Panc1 (cell line): ENCODE data around the gene GPC6. TPM values are rescaled to one million over a fixed set of nuclear protein-coding genes. Genes with fewer than 3 reads are reported as not detected.

Experiments
- ATAC-seq: fragments of 200-7000 bp; cut with Tn5 transposase; 2 replicates; pipeline ENCODE4 v1.9.1; 2020; ENCODE audit warnings: mild to moderate bottlenecking, moderate library complexity
- BruUV-seq: library from RNA; stranded (reverse); fragments of 400-500 nt; replicated peaks from 2 replicates; lab custom pipeline; 2021; lab: Mats Ljungman, UMichigan
- CTCF ChIA-PET: fragments of 300-600 bp; sonication (Branson Sonifier 250); formaldehyde crosslinking; loops from one replicate; lab custom pipeline; 2022; ENCODE audit warnings: antibody characterized with exemption; lab: Charles Lee
- POLR2A ChIA-PET: fragments of 300-600 bp; sonication (Branson Sonifier 250); formaldehyde crosslinking; loops from one replicate; lab custom pipeline; 2022; ENCODE audit warnings: antibody characterized with exemption; lab: Charles Lee
- DNase-seq: peaks from one replicate; pipeline ENCODE4 v3.0.0-alpha.2; 2010; ENCODE audit warnings: low read depth, low spot score
- H3K27ac ChIP-seq: 2 replicates; pipeline ENCODE4 v1.5.1; 2011; ENCODE audit warnings: mild to moderate bottlenecking, low read length, inconsistent platforms
- H3K27me3 ChIP-seq: fragments of 200-500 bp; sonication (Bioruptor generic); 2 replicates; pipeline ENCODE4 v1.6.0; 2014; ENCODE audit warnings: low read length, inconsistent platforms; ENCODE audit not compliant: control insufficient read depth, insufficient read depth
- H3K36me3 ChIP-seq: fragments of 200-500 bp; sonication (Bioruptor generic); 2 replicates; pipeline ENCODE4 v1.5.1; 2014; ENCODE audit warnings: inconsistent platforms, mild to moderate bottlenecking, low read length, moderate library complexity; ENCODE audit not compliant: control insufficient read depth, insufficient read depth
- H3K4me1 ChIP-seq: 2 replicates; pipeline ENCODE4 v1.5.1; 2011; ENCODE audit warnings: inconsistent platforms, mild to moderate bottlenecking, low read length, moderate library complexity; ENCODE audit not compliant: control insufficient read depth, insufficient read depth
- H3K4me3 ChIP-seq, 2 experiments: 2 replicates each; pipeline ENCODE4 v1.5.1; 2011 to 2012; ENCODE audit warnings: low read depth in 2 of 2, low read length in 2 of 2, mild to moderate bottlenecking in 2 of 2, inconsistent platforms in 1 of 2, moderate library complexity in 1 of 2
- H3K9me3 ChIP-seq: fragments of 200-500 bp; sonication (Bioruptor generic); 2 replicates; pipeline ENCODE4 v1.5.1; 2014; ENCODE audit warnings: low read depth, mild to moderate bottlenecking, inconsistent platforms, low read length, moderate library complexity; ENCODE audit not compliant: control insufficient read depth, insufficient read depth
- POLR2AphosphoS5 ChIP-seq: IDR thresholded peaks from 2 replicates; pipeline ENCODE4 v1.6.1; 2012; ENCODE audit warnings: mild to moderate bottlenecking, low read depth, low read length, moderate library complexity
- SIN3A ChIP-seq: IDR thresholded peaks from 2 replicates; pipeline ENCODE4 v1.6.1; 2012; ENCODE audit warnings: low read depth, mild to moderate bottlenecking, low read length, moderate library complexity, borderline replicate concordance; ENCODE audit not compliant: insufficient read depth
- TCF7L2 ChIP-seq: IDR thresholded peaks from 2 replicates; pipeline ENCODE4 v1.6.1; 2011; ENCODE audit warnings: mild to moderate bottlenecking, low read depth, low read length, inconsistent platforms
- in situ Hi-C: cut with HindIII; loops from 2 replicates; pipeline ENCODE4 v1.10.0; 2016; ENCODE audit warnings: low sequenced_read_pairs, low pct_unique_long_range_greater_than_20kb
- intact Hi-C: fragments of 100-400 bp; cut with micrococcal nuclease; formaldehyde crosslinking; loops from one replicate; pipeline ENCODE4 v1.10.0; 2022; ENCODE audit not compliant: unreplicated experiment
- total RNA-seq: library from RNA; stranded (reverse); gene quantifications from one replicate; pipeline ENCODE4 v1.2.1, GENCODE V29; 2021; ENCODE audit not compliant: unreplicated experiment
- TF ChIP-seq, protein P1 (sequence below), 2 experiments: IDR thresholded peaks; 2 replicates each; pipeline ENCODE4 v1.6.1; 2011 to 2012; ENCODE audit warnings: low read depth in 2 of 2, control low read depth in 1 of 2, low read length in 1 of 2, mild to moderate bottlenecking in 1 of 2, moderate library complexity in 1 of 2; ENCODE audit not compliant: insufficient read depth in 1 of 2
- TF ChIP-seq, protein P2 (sequence below): fragments of 450-650 bp; IDR thresholded peaks from 2 replicates; pipeline ENCODE4 v1.5.1; 2017; ENCODE audit warnings: mild to moderate bottlenecking

Gene GPC6
- total RNA-seq, 1 experiment from 2014 or later, result 4.8 TPM

DNA sequence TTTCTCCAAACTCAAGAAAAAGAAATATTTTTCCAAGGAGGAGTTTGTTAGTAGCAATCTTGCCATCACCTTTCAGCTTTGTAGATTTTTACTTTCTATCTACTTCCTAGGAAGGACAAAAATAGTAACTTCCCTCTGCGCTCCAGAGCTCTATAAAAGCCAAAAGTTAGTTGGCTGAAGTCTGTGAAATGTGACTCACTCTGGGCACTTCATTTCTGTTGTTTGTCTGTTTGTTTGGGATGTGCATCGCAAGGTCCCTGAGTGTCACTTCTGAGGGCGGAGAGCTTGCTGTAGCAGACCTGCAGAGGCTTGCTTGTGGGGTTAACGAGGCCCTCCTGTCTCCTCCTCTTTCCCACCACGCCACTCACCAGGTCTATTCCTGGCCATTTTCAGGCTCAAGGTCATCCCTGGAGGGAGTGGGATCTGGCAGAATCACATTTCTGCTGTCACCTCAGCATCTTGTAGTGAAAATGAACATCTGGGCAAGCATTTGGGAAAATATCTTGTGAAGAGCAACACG lies 307.6 kb downstream of the GPC6 start:
- in situ Hi-C loops, result no loop called here
- TF ChIP-seq SIN3A (no peak), TCF7L2 (no peak), POLR2AphosphoS5 (no peak)
- TF ChIP-seq, protein P1, sequence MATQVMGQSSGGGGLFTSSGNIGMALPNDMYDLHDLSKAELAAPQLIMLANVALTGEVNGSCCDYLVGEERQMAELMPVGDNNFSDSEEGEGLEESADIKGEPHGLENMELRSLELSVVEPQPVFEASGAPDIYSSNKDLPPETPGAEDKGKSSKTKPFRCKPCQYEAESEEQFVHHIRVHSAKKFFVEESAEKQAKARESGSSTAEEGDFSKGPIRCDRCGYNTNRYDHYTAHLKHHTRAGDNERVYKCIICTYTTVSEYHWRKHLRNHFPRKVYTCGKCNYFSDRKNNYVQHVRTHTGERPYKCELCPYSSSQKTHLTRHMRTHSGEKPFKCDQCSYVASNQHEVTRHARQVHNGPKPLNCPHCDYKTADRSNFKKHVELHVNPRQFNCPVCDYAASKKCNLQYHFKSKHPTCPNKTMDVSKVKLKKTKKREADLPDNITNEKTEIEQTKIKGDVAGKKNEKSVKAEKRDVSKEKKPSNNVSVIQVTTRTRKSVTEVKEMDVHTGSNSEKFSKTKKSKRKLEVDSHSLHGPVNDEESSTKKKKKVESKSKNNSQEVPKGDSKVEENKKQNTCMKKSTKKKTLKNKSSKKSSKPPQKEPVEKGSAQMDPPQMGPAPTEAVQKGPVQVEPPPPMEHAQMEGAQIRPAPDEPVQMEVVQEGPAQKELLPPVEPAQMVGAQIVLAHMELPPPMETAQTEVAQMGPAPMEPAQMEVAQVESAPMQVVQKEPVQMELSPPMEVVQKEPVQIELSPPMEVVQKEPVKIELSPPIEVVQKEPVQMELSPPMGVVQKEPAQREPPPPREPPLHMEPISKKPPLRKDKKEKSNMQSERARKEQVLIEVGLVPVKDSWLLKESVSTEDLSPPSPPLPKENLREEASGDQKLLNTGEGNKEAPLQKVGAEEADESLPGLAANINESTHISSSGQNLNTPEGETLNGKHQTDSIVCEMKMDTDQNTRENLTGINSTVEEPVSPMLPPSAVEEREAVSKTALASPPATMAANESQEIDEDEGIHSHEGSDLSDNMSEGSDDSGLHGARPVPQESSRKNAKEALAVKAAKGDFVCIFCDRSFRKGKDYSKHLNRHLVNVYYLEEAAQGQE (IDR thresholded peaks at IDR 0.05; ENCODE audit: insufficient read depth in 1 of 2, low read depth in 2 of 2, low read length in 1 of 2), result no peak
- H3K27me3 ChIP-seq, result no peaks in the 10 kb centered on the region
- ChIA-PET POLR2A (no interaction called here), CTCF (no interaction called here)
- ATAC-seq (no peak), DNase-seq (no peak)
- no TSS peak for BruUV-seq
- no peaks in the 10 kb centered on the region for H3K36me3 ChIP-seq
- no peaks in the 10 kb centered on the region for H3K4me1 ChIP-seq
- no peak overlapping the region for H3K4me3 ChIP-seq
- intact Hi-C loops, result no loop called here
- no peaks in the 10 kb centered on the region for H3K9me3 ChIP-seq
- H3K27ac ChIP-seq, result no peak overlapping the region

DNA sequence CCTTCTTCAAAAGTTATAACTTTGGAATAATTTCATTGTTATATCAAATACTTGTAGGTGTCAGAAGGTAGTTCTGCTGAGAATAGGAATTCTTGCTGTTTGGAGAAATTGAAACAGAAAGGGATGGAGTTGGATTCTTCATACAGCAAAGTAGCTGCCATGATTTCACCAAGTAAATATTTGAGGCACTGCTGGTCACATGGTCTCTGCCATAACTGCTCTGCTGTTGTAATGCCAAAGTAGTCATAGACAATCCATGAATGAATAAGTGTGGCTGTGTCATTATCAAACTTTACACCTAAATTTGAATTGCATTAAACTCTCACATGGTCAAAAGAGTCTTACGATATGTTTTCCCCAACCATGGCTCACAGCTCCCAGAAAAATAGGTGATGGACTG lies 308.6 kb downstream of the GPC6 start:
- no peak for ATAC-seq
- H3K4me3 ChIP-seq, result no peak overlapping the region
- no peaks in the 10 kb centered on the region for H3K36me3 ChIP-seq
- intact Hi-C loops, result no loop called here
- TF ChIP-seq TCF7L2, result no peak
- TF ChIP-seq, protein P2, sequence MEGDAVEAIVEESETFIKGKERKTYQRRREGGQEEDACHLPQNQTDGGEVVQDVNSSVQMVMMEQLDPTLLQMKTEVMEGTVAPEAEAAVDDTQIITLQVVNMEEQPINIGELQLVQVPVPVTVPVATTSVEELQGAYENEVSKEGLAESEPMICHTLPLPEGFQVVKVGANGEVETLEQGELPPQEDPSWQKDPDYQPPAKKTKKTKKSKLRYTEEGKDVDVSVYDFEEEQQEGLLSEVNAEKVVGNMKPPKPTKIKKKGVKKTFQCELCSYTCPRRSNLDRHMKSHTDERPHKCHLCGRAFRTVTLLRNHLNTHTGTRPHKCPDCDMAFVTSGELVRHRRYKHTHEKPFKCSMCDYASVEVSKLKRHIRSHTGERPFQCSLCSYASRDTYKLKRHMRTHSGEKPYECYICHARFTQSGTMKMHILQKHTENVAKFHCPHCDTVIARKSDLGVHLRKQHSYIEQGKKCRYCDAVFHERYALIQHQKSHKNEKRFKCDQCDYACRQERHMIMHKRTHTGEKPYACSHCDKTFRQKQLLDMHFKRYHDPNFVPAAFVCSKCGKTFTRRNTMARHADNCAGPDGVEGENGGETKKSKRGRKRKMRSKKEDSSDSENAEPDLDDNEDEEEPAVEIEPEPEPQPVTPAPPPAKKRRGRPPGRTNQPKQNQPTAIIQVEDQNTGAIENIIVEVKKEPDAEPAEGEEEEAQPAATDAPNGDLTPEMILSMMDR, result no peak
- TF ChIP-seq, protein P1 (IDR thresholded peaks at IDR 0.05; ENCODE audit: insufficient read depth in 1 of 2, low read depth in 2 of 2, low read length in 1 of 2), result no peak
- TF ChIP-seq SIN3A, result no peak
- TF ChIP-seq POLR2AphosphoS5, result no peak
- H3K27ac ChIP-seq, result no peak overlapping the region
- H3K27me3 ChIP-seq, result no peaks in the 10 kb centered on the region
- POLR2A ChIA-PET, result no interaction called here
- no peaks in the 10 kb centered on the region for H3K9me3 ChIP-seq
- no TSS peak for BruUV-seq
- no peak for DNase-seq
- in situ Hi-C loops, result no loop called here
- CTCF ChIA-PET, result no interaction called here
- no peaks in the 10 kb centered on the region for H3K4me1 ChIP-seq
